SKM-1 treated with dmso at 0.1 percent for 144 hours (cell line): ENCODE measurements around the gene SDHB.

ENCODE experiments used
- DNase-seq: peaks from one replicate; lab custom pipeline; 2025; ENCODE audit not compliant: unreplicated experiment; lab: John Stamatoyannopoulos, UW

Gene SDHB

GRCh38 chr1:17013491-17014320 is 40.1 kb downstream of the SDHB start:
- peak; percentile 93 for DNase-seq

GRCh38 chr1:17012775-17013490 is 40.9 kb downstream of the SDHB start:
- no peak for DNase-seq

- peak; percentile 44 for DNase-seq
These were observed 42.2 kb downstream of the SDHB start, which contains the start of gene ATP13A2 for GRCh38 chr1:17011439-17012307. Gene ATP13A2, minus strand, starts transcription at chr1:17011928. Its CDS starts 190 bp downstream, at chr1:17011738.

- no peak for DNase-seq
These were observed 42.8 kb downstream of the SDHB start for GRCh38 chr1:17011092-17011438.

- peak; percentile 43 for DNase-seq
These were observed 44.1 kb downstream of the SDHB start for GRCh38 chr1:17009706-17010105.

GRCh38 chr1:17008208-17008855 is 45.5 kb downstream of the SDHB start:
- no peak for DNase-seq

GRCh38 chr1:17007121-17007520 is 46.7 kb downstream of the SDHB start:
- DNase-seq: no peak

GRCh38 chr1:17005365-17005740 is 48.5 kb downstream of the SDHB start:
- DNase-seq: no peak

- no peak for DNase-seq
These were observed 49.1 kb downstream of the SDHB start for GRCh38 chr1:17004466-17005364.

- DNase-seq: no peak
These were observed 51.3 kb downstream of the SDHB start for GRCh38 chr1:17002524-17002902.

GRCh38 chr1:17001760-17002523 is 51.9 kb downstream of the SDHB start:
- no peak for DNase-seq

GRCh38 chr1:16999863-17000262 is 54.0 kb downstream of the SDHB start:
- no peak for DNase-seq

GRCh38 chr1:16998589-16998988 is 55.2 kb downstream of the SDHB start:
- no peak for DNase-seq

- no peak for DNase-seq
These were observed 57.0 kb downstream of the SDHB start for GRCh38 chr1:16996845-16997244.

GRCh38 chr1:16993521-16994038 is 60.3 kb downstream of the SDHB start:
- DNase-seq: no peak

GRCh38 chr1:16992675-16993074 is 61.2 kb downstream of the SDHB start:
- no peak for DNase-seq

- no peak for DNase-seq
These were observed 61.7 kb downstream of the SDHB start for GRCh38 chr1:16992102-16992501.

- no peak for DNase-seq
These were observed 62.3 kb downstream of the SDHB start for GRCh38 chr1:16991571-16991970.
